ENCODE data around the gene CDH4. TPM values are rescaled to one million over a fixed set of nuclear protein-coding genes. Genes with fewer than 3 reads are reported as not detected.

Gene CDH4
- total and polyA plus RNA-seq, 2 donors (not counting 3 experiments of a cell fraction or from before 2014, with no cell fraction given), result 0.17 to 0.51 TPM

DNA sequence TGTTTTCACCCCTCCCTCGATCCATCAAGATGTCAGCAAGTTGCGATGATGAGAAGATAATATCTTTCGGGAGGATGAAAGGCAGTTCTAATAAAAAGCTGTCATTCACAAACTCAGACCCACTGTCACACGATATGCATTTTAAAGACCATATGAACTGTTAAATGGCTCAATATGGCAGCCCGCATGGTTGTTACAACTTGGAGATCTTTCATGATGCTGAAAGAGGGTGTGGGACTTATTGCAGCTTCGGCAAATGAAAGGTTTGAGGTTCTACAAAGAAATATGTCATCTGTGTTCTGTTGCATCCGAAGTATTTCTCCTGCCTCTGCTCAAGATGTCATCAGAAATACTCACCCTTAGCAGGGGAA is 128.5 kb downstream of the CDH4 start:
- Histone ChIP-seq H4K20me1 (replicated peaks; ENCODE audit: control insufficient read depth, extremely low read depth, insufficient read depth, low read length) (no peaks in the 10 kb centered on the region), H3K9me1 (replicated peaks; ENCODE audit: control insufficient read depth, extremely low read depth, insufficient read depth, low read length) (no peaks in the 10 kb centered on the region), H3K9ac (replicated peaks; ENCODE audit: extremely low read depth, insufficient read depth, low read length) (no peak overlapping the region), H3K4me2 (ENCODE audit: insufficient read depth, low read length) (no peak overlapping the region), H3K27ac (ENCODE audit: insufficient read depth, low read depth, low read length) (no peak overlapping the region), H3K4me1 (ENCODE audit: control insufficient read depth, extremely low read depth, insufficient read depth, low read length) (no peaks in the 10 kb centered on the region), H3K79me2 (ENCODE audit: control insufficient read depth, insufficient read depth, low read length) (no peaks in the 10 kb centered on the region), H3K27me3 (ENCODE audit: control insufficient read depth in 2 of 2, insufficient read depth in 2 of 2, low read length in 2 of 2) (no peaks in the 10 kb centered on the region), H3K9me3 (replicated peaks; ENCODE audit: control insufficient read depth, insufficient read depth, low read length) (peaks cover 2% of the 10 kb centered on the region), H3K36me3 (ENCODE audit: control insufficient read depth in 2 of 2, extremely low read depth in 1 of 2, insufficient read depth in 2 of 2, low read length in 2 of 2) (no peaks in the 10 kb centered on the region), H2AFZ (ENCODE audit: low read depth, low read length) (no peak overlapping the region), H3K4me3 (replicated peaks in 1 of 3; ENCODE audit: insufficient read depth in 1 of 3, low read depth in 1 of 3, low read length in 3 of 3) (no peak overlapping the region)
- no peak for TF ChIP-seq EZH2 (IDR thresholded peaks at IDR 0.05; ENCODE audit: borderline replicate concordance, low read depth, low read length, severe bottlenecking)
- no peak for TF ChIP-seq MYC (IDR thresholded peaks at IDR 0.05; ENCODE audit: low read depth, low read length)
- no peak for TF ChIP-seq FOS (IDR thresholded peaks at IDR 0.05; ENCODE audit: borderline replicate concordance, insufficient read depth, low read length)
- no peak for TF ChIP-seq POLR2AphosphoS5 (IDR thresholded peaks at IDR 0.05; ENCODE audit: insufficient read depth, low read depth, low read length)
- TF ChIP-seq, protein P1, sequence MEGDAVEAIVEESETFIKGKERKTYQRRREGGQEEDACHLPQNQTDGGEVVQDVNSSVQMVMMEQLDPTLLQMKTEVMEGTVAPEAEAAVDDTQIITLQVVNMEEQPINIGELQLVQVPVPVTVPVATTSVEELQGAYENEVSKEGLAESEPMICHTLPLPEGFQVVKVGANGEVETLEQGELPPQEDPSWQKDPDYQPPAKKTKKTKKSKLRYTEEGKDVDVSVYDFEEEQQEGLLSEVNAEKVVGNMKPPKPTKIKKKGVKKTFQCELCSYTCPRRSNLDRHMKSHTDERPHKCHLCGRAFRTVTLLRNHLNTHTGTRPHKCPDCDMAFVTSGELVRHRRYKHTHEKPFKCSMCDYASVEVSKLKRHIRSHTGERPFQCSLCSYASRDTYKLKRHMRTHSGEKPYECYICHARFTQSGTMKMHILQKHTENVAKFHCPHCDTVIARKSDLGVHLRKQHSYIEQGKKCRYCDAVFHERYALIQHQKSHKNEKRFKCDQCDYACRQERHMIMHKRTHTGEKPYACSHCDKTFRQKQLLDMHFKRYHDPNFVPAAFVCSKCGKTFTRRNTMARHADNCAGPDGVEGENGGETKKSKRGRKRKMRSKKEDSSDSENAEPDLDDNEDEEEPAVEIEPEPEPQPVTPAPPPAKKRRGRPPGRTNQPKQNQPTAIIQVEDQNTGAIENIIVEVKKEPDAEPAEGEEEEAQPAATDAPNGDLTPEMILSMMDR (IDR thresholded peaks at IDR 0.05; ENCODE audit: extremely low read depth in 1 of 2, insufficient read depth in 1 of 2, low read depth in 1 of 2, low read length in 2 of 2), result no peak
- no peak for TF ChIP-seq MAX (IDR thresholded peaks at IDR 0.05; ENCODE audit: insufficient read depth, insufficient read length)
- TF ChIP-seq POLR2A (IDR thresholded peaks at IDR 0.05; ENCODE audit: low read depth, low read length), result no peak
- no peak for TF ChIP-seq JUN (IDR thresholded peaks at IDR 0.05; ENCODE audit: borderline replicate concordance, insufficient read depth, insufficient read length, low read depth)
- TF ChIP-seq GATA2 (IDR thresholded peaks at IDR 0.05; ENCODE audit: insufficient read depth, insufficient read length, low read depth, low read length), result no peak
- FAIRE-seq (no peak), DNase-seq (ENCODE audit: low read depth, low spot score) (no peak)
- ChIA-PET POLR2A (no interaction called here), CTCF (no interaction called here)
- dilution Hi-C loops (cut with MboI; ENCODE audit: extremely low pct_ligation_motif_present, low sequenced_read_pairs) (no loop called here), intact Hi-C loops (cut with micrococcal nuclease) (no loop called here)
- BruUV-seq (replicated peaks), result no TSS peak

Measured in endothelial cell of umbilical vein (primary cell).